ENCODE data around the gene E2F6.

E2F6 gene

GRCh38 chr2:11456251-11456650 is 9.7 kb downstream of the E2F6 start:
- peaks cover 68% of the 10 kb centered on the region for H3K36me3 ChIP-seq (ENCODE audit: insufficient read depth, low read length)
- ATAC-seq (ENCODE audit: insufficient read depth, low read depth) (no peak), DNase-seq (no peak)
- H3K79me2 ChIP-seq (ENCODE audit: insufficient read depth, low read length) = peaks cover 75% of the 10 kb centered on the region
- H2AFZ ChIP-seq (ENCODE audit: low read depth, low read length) = no peak overlapping the region
- H3K4me1 ChIP-seq (ENCODE audit: insufficient read depth, low read length) = peaks cover 19% of the 10 kb centered on the region
- H3K4me3 ChIP-seq (ENCODE audit: low read depth in 1 of 2, low read length in 2 of 2) = no peak overlapping the region
- H4K20me1 ChIP-seq (ENCODE audit: insufficient read depth, low read length) = peaks cover 60% of the 10 kb centered on the region; the same call in 1 of the 2 replicates
- no peak overlapping the region for H3K9ac ChIP-seq (ENCODE audit: low read depth, low read length)
- TF ChIP-seq, protein P1, sequence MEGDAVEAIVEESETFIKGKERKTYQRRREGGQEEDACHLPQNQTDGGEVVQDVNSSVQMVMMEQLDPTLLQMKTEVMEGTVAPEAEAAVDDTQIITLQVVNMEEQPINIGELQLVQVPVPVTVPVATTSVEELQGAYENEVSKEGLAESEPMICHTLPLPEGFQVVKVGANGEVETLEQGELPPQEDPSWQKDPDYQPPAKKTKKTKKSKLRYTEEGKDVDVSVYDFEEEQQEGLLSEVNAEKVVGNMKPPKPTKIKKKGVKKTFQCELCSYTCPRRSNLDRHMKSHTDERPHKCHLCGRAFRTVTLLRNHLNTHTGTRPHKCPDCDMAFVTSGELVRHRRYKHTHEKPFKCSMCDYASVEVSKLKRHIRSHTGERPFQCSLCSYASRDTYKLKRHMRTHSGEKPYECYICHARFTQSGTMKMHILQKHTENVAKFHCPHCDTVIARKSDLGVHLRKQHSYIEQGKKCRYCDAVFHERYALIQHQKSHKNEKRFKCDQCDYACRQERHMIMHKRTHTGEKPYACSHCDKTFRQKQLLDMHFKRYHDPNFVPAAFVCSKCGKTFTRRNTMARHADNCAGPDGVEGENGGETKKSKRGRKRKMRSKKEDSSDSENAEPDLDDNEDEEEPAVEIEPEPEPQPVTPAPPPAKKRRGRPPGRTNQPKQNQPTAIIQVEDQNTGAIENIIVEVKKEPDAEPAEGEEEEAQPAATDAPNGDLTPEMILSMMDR (IDR thresholded peaks at IDR 0.05; ENCODE audit: borderline replicate concordance, extremely low read depth, low read length, poor library complexity, severe bottlenecking) = no peak
- TF ChIP-seq EZH2 (IDR thresholded peaks at IDR 0.05; ENCODE audit: borderline replicate concordance, low read depth, low read length, severe bottlenecking) = no peak
- no peaks in the 10 kb centered on the region for H3K27me3 ChIP-seq (ENCODE audit: insufficient read depth, low read length, poor library complexity)
- H3K4me2 ChIP-seq (ENCODE audit: insufficient read depth, low read length) = 0 out of 2 replicates have a peak overlapping the region, but pooled peaks have one; percentile 2
- no peaks in the 10 kb centered on the region for H3K9me3 ChIP-seq (ENCODE audit: insufficient read depth, low read length, severe bottlenecking)
- H3K27ac ChIP-seq (ENCODE audit: low read length) = no peak overlapping the region

DNA sequence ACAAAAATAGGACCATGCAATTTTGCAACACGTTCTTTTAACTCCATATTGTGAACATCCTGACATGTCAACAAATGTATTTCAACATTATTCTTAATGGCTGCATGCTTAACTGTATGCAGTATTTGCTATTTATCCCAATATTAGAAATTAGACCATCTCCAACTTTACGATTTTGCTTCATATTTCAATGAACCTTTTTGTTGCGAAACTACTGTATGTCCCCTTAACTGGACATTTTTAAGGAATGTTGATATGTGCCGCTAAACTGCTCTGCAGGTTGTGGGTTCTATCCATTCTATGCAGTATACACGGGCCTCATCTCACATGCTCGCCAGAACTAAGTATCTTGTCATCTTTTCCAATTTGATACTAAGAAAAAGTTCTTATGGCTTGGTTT is 11.1 kb downstream of the E2F6 start:
- Histone ChIP-seq H3K79me2 (ENCODE audit: insufficient read depth, low read length) (peaks cover 60% of the 10 kb centered on the region), H3K27ac (ENCODE audit: low read length) (no peak overlapping the region), H3K4me2 (ENCODE audit: insufficient read depth, low read length) (no peak overlapping the region), H4K20me1 (ENCODE audit: insufficient read depth, low read length) (peaks cover 47% of the 10 kb centered on the region; the same call in 1 of the 2 replicates), H3K9ac (ENCODE audit: low read depth, low read length) (no peak overlapping the region), H2AFZ (ENCODE audit: low read depth, low read length) (no peak overlapping the region), H3K9me3 (ENCODE audit: insufficient read depth, low read length, severe bottlenecking) (no peaks in the 10 kb centered on the region), H3K27me3 (ENCODE audit: insufficient read depth, low read length, poor library complexity) (no peaks in the 10 kb centered on the region), H3K36me3 (ENCODE audit: insufficient read depth, low read length) (peaks cover 77% of the 10 kb centered on the region), H3K4me3 (ENCODE audit: low read depth in 1 of 2, low read length in 2 of 2) (no peak overlapping the region), H3K4me1 (ENCODE audit: insufficient read depth, low read length) (peaks cover 9% of the 10 kb centered on the region)
- ATAC-seq (ENCODE audit: insufficient read depth, low read depth) (no peak), DNase-seq (no peak)
- TF ChIP-seq EZH2 (IDR thresholded peaks at IDR 0.05; ENCODE audit: borderline replicate concordance, low read depth, low read length, severe bottlenecking) = no peak
- TF ChIP-seq, protein P1 (IDR thresholded peaks at IDR 0.05; ENCODE audit: borderline replicate concordance, extremely low read depth, low read length, poor library complexity, severe bottlenecking) = no peak

GRCh38 chr2:11450791-11451190 is 15.2 kb downstream of the E2F6 start:
- Histone ChIP-seq H3K79me2 (ENCODE audit: insufficient read depth, low read length) (peaks cover 20% of the 10 kb centered on the region), H3K36me3 (ENCODE audit: insufficient read depth, low read length) (peaks cover 95% of the 10 kb centered on the region)

More at GRCh38 chr2:11450791-11451190, 15.2 kb downstream of the E2F6 start:
- ATAC-seq (ENCODE audit: insufficient read depth, low read depth) (no peak), DNase-seq (no peak)
- H3K4me2 ChIP-seq (ENCODE audit: insufficient read depth, low read length) = no peak overlapping the region
- H3K9me3 ChIP-seq (ENCODE audit: insufficient read depth, low read length, severe bottlenecking) = no peaks in the 10 kb centered on the region
- H2AFZ ChIP-seq (ENCODE audit: low read depth, low read length) = no peak overlapping the region
- H3K4me1 ChIP-seq (ENCODE audit: insufficient read depth, low read length) = no peaks in the 10 kb centered on the region
- H4K20me1 ChIP-seq (ENCODE audit: insufficient read depth, low read length) = peaks cover 13% of the 10 kb centered on the region; the same call in 1 of the 2 replicates
- no peak overlapping the region for H3K27ac ChIP-seq (ENCODE audit: low read length)
- no peaks in the 10 kb centered on the region for H3K27me3 ChIP-seq (ENCODE audit: insufficient read depth, low read length, poor library complexity)
- no peak overlapping the region for H3K9ac ChIP-seq (ENCODE audit: low read depth, low read length)
- no peak overlapping the region for H3K4me3 ChIP-seq (ENCODE audit: low read depth in 1 of 2, low read length in 2 of 2)
- TF ChIP-seq, protein P1 (IDR thresholded peaks at IDR 0.05; ENCODE audit: borderline replicate concordance, extremely low read depth, low read length, poor library complexity, severe bottlenecking) = no peak
- TF ChIP-seq EZH2 (IDR thresholded peaks at IDR 0.05; ENCODE audit: borderline replicate concordance, low read depth, low read length, severe bottlenecking) = no peak

All from DND-41 (cell line).